Measurements from ENCODE around the gene ARHGEF2. TPM values are rescaled to one million over a fixed set of nuclear protein-coding genes. Genes with fewer than 3 reads are reported as not detected.

Gene ARHGEF2
- total RNA-seq, 1 experiment from 2014 or later: 54.3 TPM

GRCh38 chr1:155971910-155972809 lies 6.2 kb downstream of the ARHGEF2 start:
- DNase-seq (ENCODE audit: low read depth): no peak

GRCh38 chr1:155970531-155971167 lies 7.7 kb downstream of the ARHGEF2 start:
- DNase-seq (ENCODE audit: low read depth): peak; percentile 87

GRCh38 chr1:155969377-155969791 lies 9.0 kb downstream of the ARHGEF2 start:
- no peak for DNase-seq (ENCODE audit: low read depth)

GRCh38 chr1:155968670-155969069 lies 9.7 kb downstream of the ARHGEF2 start:
- no peak for DNase-seq (ENCODE audit: low read depth)

- DNase-seq (ENCODE audit: low read depth): no peak
Observed at GRCh38 chr1:155968051-155968400, 10.3 kb downstream of the ARHGEF2 start.

GRCh38 chr1:155967341-155968050 lies 10.9 kb downstream of the ARHGEF2 start:
- DNase-seq (ENCODE audit: low read depth): no peak

- DNase-seq (ENCODE audit: low read depth): no peak
Observed at GRCh38 chr1:155966750-155967149, 11.6 kb downstream of the ARHGEF2 start.

- no peak for DNase-seq (ENCODE audit: low read depth)
Observed at GRCh38 chr1:155966135-155966534, 12.2 kb downstream of the ARHGEF2 start.

- DNase-seq (ENCODE audit: low read depth): no peak
Observed at GRCh38 chr1:155964193-155964592, 14.2 kb downstream of the ARHGEF2 start.

GRCh38 chr1:155962599-155963211 lies 15.6 kb downstream of the ARHGEF2 start:
- peak; percentile 64 for DNase-seq (ENCODE audit: low read depth)

- DNase-seq (ENCODE audit: low read depth): peak; percentile 94
Observed at GRCh38 chr1:155961937-155962336, 16.4 kb downstream of the ARHGEF2 start.

GRCh38 chr1:155960081-155960745 lies 18.1 kb downstream of the ARHGEF2 start:
- DNase-seq (ENCODE audit: low read depth): no peak

GRCh38 chr1:155957411-155957915 lies 20.9 kb downstream of the ARHGEF2 start:
- no peak for DNase-seq (ENCODE audit: low read depth)

GRCh38 chr1:155954645-155955044 lies 23.7 kb downstream of the ARHGEF2 start:
- DNase-seq (ENCODE audit: low read depth): no peak

- DNase-seq (ENCODE audit: low read depth): no peak
Observed at GRCh38 chr1:155952505-155952890, 25.8 kb downstream of the ARHGEF2 start.

- DNase-seq (ENCODE audit: low read depth): peak; percentile 52
Observed at GRCh38 chr1:155951753-155952504, 26.4 kb downstream of the ARHGEF2 start.

GRCh38 chr1:155950829-155951228 lies 27.5 kb downstream of the ARHGEF2 start:
- DNase-seq (ENCODE audit: low read depth): no peak

- DNase-seq (ENCODE audit: low read depth): no peak
Observed at GRCh38 chr1:155947741-155948140, 30.6 kb downstream of the ARHGEF2 start.

GRCh38 chr1:155947292-155947691 lies 31.1 kb downstream of the ARHGEF2 start:
- DNase-seq (ENCODE audit: low read depth): no peak

- no peak for DNase-seq (ENCODE audit: low read depth)
Observed at GRCh38 chr1:155946633-155947219, 31.6 kb downstream of the ARHGEF2 start.
